Right renal pelvis (tissue), 4 donors: ENCODE measurements around the gene CDH3. TPM values are rescaled to one million over a fixed set of nuclear protein-coding genes. Genes with fewer than 3 reads are reported as not detected.

Experiments used
- DNase-seq, 4 donors: peaks; one replicate each; pipeline ENCODE4 v3.0.0-alpha.2; 2013; ENCODE audit warnings: low read depth in 4 of 4, low spot score in 3 of 4, missing footprints in 1 of 4
- polyA plus RNA-seq, 4 donors: library from polyadenylated mRNA; unstranded; fragments of 120-200 nt; gene quantifications; one replicate each; pipeline ENCODE4 v1.2.1, GENCODE V29; 2013; ENCODE audit not compliant: insufficient read length in 4 of 4

Gene CDH3
- polyA plus RNA-seq, 4 donors: 59.1 to 72.7 (median 60.2) TPM

DNA sequence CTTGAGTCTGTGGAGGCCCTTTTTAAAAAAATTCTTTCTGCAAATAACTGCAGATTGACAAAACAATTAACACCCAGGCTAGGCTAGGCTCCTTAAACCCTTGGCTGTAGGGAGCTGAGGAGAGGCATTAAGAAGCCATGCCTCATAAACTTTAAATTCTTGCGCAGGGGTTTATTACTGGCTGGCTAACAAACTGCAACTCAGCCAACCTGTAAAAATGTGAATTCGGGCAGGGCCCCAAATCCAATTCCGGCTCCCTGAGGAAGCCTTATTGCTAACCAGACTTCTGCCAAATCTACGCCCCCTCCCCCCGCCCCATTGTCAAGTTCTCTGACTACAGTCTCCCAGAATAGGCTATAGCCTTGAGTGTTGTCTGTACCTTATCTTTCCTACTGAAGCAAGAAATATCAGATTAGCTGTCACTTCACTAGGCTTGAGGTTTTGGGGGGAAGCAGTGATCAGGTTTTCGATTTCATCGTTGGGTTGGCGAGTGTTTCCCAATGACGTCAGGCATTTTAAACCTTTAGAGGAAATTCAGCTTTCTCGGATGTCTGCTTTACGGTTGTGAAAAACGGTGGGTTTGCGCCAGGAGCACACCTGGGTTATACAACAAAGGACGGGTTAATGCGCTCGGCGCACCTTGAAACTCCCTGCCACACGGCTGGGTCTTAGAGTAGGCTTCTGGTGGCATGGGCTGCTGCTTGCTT is 2.0 kb downstream of the CDH3 start:
- DNase-seq: peak in 1 of 4 donors; percentile 39

DNA sequence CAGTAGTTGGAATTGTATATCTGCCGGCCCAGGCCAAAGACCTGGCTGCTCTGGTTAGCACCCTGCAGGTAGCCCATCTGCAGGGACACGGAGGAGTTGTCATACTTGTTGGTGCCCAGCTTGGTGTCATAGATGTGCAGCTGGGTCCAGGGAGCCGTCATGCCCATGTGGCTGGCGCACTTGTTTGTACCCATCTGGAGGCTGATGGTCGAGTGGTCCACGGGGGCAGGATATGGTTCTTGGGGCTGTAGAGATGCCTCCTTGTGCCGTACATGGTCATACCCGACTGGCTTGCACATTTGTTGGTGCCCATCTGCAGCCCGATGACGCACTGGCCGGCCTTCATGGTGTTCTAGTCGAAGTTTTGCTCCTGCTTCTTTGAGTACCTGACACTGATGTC is 6.0 kb downstream of the CDH3 start:
- no peak for DNase-seq

DNA sequence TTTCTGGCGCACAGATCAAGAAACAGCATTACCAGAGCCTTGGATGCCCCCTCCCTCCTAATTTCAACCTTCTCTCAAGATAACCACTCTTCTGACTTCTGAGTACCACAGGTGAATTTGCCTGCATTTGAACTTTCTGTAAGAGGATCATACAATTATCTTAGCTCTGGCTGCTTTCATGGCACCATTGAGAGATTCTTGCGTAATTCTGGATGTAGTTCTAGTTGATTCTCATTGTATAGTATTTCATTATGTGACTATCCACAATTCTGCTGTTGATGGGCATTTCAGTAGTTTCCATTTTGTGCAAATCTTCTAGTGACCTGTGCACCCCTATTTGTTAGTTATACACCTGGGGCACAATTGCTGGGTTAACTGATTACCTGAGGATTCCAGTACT is 7.5 kb downstream of the CDH3 start:
- DNase-seq: no peak

DNA sequence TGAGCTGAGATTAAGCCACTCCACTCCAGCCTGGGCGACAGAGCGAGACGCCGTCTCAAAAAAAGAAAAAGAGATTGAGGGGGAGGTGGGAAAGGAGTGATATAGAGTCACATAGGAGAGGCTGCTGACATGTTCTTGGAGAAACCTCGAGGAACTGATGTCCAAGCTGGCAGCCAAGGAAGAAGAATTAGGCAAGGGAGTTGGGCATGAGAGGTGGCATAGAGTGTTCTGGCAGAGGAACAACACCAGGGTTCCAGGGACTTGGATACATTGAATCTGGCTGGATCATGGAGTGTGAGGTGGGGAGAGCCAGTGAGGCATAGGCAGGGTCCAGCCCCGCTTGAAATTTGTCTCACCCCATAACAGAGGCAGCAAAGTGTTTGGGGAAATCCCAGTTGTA is 10.7 kb downstream of the CDH3 start:
- no peak for DNase-seq

GRCh38 chr16:68656751-68657150 is 11.6 kb downstream of the CDH3 start:
- no peak for DNase-seq

DNA sequence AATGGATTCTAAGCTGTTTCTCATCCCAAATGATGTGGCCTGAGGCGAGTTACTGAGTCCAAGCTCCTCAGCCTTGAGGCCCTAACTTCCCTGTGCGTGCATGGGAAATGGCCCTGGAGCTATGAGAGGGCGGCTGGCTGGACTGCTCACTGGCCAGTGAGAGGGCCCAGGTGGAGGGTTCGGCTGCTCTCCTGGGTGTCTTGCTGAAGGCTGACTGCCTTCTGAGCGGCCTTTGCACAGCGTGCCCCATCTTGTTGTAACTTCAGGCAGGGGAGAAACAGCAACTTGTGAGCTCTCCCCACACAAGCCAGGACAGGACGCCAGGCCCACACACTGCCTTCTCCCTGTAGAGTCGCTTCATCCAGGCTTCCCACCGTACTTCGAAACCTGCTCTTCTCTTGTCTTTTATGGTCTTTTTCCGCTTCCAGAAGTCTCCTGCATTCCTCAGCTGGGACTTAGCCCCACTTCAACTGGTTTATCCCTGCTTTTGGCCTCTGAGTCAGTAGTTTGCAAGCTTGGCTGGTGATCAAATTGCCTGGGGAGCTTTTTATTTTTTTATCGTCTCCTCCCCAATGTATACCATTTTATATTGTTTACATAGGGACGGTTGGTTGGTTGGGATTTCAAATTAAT is 13.3 kb downstream of the CDH3 start:
- DNase-seq: no peak

DNA sequence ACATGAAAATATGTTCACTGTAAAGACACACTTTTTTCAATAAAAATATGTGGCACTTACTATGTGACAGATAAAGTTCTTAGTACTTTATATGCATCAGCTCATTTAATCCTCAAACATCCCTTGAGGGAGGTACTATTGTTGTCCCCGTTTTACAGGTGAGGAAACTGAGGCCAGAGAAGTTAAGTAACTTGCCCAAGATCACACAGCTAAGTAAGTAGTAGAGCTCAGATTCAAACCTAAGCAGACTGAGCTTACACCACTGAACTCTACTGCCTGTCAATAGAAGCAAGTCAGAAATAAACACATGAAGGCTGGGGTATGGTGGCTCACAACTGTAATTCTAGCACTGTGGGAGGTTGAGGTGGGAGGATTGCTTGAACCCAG is 13.9 kb downstream of the CDH3 start:
- no peak for DNase-seq

- no peak for DNase-seq
Measured at GRCh38 chr16:68659412-68660358, 14.6 kb downstream of the CDH3 start.

DNA sequence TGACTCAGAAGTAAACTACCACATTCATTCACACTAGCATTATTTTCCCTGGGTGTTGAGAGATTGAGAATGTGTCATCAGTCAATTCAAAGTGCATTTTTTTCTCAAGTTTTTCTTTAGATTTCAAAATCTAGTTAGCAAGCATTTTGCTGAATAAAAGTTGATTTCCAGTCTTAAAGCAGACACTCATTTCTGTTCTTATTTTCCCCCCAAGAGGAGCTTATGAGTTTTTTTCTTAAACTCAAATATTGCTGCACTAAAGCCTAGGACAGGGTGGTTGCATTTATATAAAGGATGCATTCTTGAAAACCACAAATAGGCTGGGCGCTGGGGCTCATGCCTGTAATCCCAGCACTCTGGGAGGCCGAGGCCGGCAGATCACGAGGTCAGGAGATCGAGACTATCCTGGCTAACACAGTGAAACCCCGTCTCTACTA is 15.3 kb downstream of the CDH3 start:
- DNase-seq: no peak

DNA sequence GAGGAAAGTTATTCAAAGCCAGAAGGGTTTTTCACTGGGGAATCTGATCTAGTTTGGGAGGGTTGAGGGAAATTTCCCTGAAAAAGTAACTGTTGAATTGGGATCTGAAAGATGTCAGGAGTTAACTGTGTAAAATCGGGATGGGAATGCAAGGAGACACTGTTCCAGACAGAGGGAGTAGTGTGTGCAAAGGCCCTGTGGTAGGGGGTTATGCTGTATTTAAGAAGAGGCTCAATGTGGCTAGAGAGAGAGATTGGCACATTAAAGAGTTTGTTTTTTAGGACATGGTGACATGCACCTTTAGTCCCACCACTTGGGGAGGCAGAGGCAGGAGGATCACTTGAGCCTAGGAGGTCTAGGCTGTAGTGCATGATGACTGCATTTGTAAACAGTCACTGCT is 16.9 kb downstream of the CDH3 start:
- DNase-seq: no peak

DNA sequence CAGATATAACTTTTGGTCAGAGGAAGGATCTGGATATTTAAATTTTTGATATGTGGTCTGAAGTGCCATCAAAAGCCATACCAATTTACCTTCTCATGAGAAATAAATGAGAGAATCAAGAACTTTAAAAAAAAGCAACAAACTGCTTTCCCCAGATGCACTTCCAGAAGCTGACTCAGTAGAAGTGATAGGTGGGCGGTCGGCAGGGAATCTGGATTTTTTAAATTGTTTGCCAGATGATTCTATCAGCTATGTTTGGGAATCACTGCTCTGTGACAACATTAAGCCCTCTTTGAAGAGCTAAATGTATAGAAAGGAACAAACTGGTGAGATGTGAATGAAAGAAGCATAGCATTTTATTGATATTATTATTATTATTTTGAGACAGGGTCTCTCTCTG is 19.2 kb downstream of the CDH3 start:
- no peak for DNase-seq

DNA sequence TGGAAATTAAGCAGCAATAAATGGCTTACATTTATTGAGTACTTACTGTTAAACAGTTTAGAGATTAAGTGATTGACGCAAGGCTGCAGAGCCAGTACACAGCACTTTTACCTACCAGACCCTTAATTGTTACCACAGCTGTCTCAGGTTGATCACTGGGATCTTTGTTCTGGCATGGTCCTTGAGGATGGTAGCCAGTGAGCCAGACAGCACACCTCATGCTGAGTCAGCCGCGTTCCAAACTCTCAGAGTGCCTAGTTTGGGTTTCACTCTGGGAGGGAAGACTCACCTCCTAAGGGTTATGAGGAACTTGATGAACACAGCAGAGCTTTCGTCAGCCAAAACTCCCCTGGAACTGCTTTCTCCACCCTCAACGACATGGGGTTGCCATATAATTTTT is 20.4 kb downstream of the CDH3 start:
- no peak for DNase-seq

- no peak for DNase-seq
Measured at GRCh38 chr16:68668266-68668665, 23.2 kb downstream of the CDH3 start.

GRCh38 chr16:68676113-68676860 is 31.2 kb downstream of the CDH3 start:
- no peak for DNase-seq

- no peak for DNase-seq
Measured at GRCh38 chr16:68681038-68681437, 35.9 kb downstream of the CDH3 start.

DNA sequence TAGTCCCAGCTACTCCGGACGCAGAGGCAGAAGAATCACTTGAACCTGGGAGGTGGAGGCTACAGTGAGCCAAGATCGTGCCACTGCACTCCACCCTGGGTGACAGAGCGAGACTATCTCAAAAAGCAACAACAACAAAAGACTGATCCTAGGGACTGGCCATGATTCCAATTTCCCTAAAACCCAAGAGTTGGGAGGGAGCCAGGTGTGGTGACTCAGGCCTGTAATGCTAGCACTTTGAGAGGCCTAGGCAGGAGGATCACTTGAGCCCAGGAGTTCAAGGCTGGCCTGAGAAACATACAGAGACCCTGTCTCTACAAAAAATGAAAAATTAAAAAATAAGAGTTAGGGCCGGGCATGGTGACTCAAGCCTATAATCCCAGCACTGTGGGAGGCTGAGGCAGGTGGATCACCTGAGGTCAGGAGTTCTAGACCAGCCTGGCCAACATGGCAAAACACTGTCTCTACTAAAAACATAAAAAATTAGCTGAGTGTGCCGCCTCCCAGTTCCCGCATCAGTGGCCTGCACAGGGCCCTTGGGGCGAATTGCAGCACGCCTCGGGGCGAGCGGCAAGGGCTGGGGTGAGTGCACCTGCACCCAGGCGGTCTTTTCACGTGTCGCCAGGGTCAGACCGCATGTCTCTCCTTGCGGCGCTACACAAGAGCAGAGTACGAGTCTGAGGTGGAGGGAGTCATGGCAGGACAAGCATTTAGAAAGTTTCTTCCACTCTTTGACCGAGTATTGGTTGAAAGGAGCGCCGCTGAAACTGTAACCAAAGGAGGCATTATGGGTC is 40.8 kb downstream of the CDH3 start:
- no peak for DNase-seq

GRCh38 chr16:68686905-68687304 is 41.8 kb downstream of the CDH3 start:
- no peak for DNase-seq

GRCh38 chr16:68689921-68690320 is 44.8 kb downstream of the CDH3 start:
- no peak for DNase-seq

GRCh38 chr16:68695575-68695974 is 50.5 kb downstream of the CDH3 start:
- no peak for DNase-seq

DNA sequence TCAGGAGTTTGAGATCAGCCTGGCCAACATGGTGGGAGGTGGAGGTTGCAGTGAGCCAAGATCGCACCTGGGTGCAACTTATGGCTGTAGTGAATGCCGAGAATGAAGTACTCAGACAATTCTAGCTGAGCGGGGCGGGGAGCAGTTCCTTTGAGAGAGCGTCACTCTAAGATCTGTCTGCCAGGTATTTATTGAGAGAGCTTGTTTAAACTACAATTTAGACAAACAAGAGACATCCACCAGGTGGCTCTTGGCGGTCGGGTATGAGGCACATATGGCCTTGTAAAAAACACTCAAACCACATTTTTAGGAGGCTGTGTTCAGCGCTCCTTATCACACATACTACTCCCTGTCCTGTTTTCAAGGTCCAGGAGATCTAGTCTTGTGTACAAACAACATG is 51.4 kb downstream of the CDH3 start:
- no peak for DNase-seq
